22Rv1 (cell line): ENCODE measurements around the gene PIERCE2.
"Not testable (repeated sequence)": the region's sequence is repeated elsewhere in the genome, so short reads cannot be mapped to it uniquely, and the experiment has no call there.

Source experiments
- ZFX ChIP-seq: fragments of 450-650 bp; IDR thresholded peaks from 2 replicates; pipeline ENCODE4 v1.6.1; 2017; ENCODE audit warnings: antibody characterized with exemption, borderline replicate concordance
- TF ChIP-seq, protein P1 (sequence below): fragments of 450-650 bp; IDR thresholded peaks from 2 replicates; pipeline ENCODE4 v1.5.1; 2017; ENCODE audit warnings: mild to moderate bottlenecking

DNA sequence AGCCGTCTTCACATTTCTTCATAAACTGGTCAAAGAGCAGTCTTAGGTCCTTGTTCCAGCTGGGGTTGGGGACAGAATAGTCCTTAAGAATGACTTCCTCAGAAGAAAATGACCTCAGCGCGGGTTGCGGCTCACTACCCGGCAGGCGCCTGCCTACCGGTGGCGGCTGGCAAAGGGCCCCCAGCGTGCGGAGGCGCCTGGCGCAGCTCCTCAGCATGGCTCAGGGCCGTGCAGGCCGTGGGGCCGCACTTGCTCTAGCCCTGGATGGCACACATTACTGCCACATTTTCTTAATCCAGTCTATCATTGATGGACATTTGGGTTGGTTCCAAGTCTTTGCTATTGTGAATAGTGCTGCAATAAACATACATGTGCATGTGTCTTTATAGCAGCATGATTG is 34.8 kb downstream of the PIERCE2 start:
- TF ChIP-seq, protein P1, sequence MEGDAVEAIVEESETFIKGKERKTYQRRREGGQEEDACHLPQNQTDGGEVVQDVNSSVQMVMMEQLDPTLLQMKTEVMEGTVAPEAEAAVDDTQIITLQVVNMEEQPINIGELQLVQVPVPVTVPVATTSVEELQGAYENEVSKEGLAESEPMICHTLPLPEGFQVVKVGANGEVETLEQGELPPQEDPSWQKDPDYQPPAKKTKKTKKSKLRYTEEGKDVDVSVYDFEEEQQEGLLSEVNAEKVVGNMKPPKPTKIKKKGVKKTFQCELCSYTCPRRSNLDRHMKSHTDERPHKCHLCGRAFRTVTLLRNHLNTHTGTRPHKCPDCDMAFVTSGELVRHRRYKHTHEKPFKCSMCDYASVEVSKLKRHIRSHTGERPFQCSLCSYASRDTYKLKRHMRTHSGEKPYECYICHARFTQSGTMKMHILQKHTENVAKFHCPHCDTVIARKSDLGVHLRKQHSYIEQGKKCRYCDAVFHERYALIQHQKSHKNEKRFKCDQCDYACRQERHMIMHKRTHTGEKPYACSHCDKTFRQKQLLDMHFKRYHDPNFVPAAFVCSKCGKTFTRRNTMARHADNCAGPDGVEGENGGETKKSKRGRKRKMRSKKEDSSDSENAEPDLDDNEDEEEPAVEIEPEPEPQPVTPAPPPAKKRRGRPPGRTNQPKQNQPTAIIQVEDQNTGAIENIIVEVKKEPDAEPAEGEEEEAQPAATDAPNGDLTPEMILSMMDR: not testable (repeated sequence)
- TF ChIP-seq ZFX: not testable (repeated sequence)
